ENCODE measurements around the gene NPR1. TPM values are rescaled to one million over a fixed set of nuclear protein-coding genes. Genes with fewer than 3 reads are reported as not detected.

NPR1 gene
- polyA plus RNA-seq, 1 donor from 2014 or later: 0.45 TPM

DNA sequence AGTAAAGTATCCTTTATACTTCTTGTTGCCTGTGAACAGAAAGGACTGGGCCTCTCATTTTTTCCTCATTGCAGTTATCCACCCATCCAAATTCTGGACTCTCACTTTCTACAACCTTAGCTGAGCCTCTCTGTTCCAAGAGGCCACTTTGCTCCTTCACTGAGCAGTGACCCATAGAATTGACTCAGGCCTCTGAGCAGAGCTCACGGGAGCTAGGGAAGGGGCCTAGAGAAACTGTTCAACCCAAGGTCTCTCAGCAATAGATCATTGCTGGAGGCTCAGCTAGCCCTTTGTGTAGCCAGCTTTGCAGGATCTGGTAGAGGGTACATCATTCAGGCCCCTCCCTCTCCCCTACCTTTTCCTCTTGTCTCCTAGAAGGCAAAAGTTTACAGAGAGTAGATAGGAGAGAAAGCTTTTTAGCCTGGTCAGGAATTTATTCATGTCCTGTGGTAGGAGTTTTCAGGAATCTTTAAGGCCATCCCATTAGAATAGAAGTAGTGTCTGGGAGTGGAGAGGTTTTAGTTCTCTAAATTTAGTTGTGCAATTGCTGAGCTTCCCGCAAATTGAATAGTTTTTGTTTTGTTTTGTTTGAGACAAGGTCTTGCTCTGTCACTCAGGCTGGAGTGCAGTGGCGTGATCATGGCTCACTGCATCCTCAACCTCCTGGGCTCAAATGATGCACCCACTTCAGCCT is 56.1 kb downstream of the NPR1 start:
- no peak overlapping the region for H3K27ac ChIP-seq (ENCODE audit: low read length)
- H3K79me2 ChIP-seq (replicated peaks; ENCODE audit: insufficient read depth, low read length): peaks cover 5% of the 10 kb centered on the region

DNA sequence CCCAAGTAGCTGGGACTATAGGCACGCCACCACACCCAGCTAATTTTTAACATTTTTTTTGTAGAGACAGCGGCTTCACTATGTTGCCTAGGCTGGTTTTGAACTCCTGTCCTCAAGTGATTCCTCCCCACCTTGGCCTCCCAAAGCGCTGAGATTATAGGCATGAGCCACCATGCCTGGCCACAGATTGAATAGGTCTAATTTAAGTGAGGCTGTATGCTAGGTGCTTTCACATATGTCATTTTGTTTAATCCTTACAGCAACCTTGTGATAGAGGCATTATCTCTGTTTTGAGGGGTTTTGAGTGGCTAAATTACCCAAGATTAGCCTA is 56.6 kb downstream of the NPR1 start:
- H3K4me3 ChIP-seq (ENCODE audit: low read length): no peak overlapping the region
- H3K9ac ChIP-seq (ENCODE audit: low read length): no peak overlapping the region
- H3K4me2 ChIP-seq (ENCODE audit: low read length): no peak overlapping the region
- no peaks in the 10 kb centered on the region for H3K36me3 ChIP-seq (ENCODE audit: insufficient read depth, low read length)
- H3K9me2 ChIP-seq (ENCODE audit: insufficient read depth, low read length): no peaks in the 10 kb centered on the region
- no peak for TF ChIP-seq EP300 (conservative IDR thresholded peaks at IDR 0.05; ENCODE audit: poor library complexity, severe bottlenecking)
- H3K27ac ChIP-seq (ENCODE audit: low read length): no peak overlapping the region
- no peak overlapping the region for H2AFZ ChIP-seq (ENCODE audit: low read depth, low read length)
- H4K20me1 ChIP-seq (ENCODE audit: insufficient read depth): no peaks in the 10 kb centered on the region
- no peaks in the 10 kb centered on the region for H3F3A ChIP-seq (ENCODE audit: insufficient read depth, low read length, poor library complexity, severe bottlenecking)
- no peaks in the 10 kb centered on the region for H3K27me3 ChIP-seq (ENCODE audit: insufficient read depth, low read depth, low read length)
- H3K9me3 ChIP-seq (ENCODE audit: low read length): no peaks in the 10 kb centered on the region
- H3K79me2 ChIP-seq (replicated peaks; ENCODE audit: insufficient read depth, low read length): peaks cover 3% of the 10 kb centered on the region

More for the DNA sequence above, 56.1 kb downstream of the NPR1 start:
- H3F3A ChIP-seq (ENCODE audit: insufficient read depth, low read length, poor library complexity, severe bottlenecking): no peaks in the 10 kb centered on the region
- H4K20me1 ChIP-seq (ENCODE audit: insufficient read depth): no peaks in the 10 kb centered on the region
- no peak overlapping the region for H3K4me3 ChIP-seq (ENCODE audit: low read length)
- no peaks in the 10 kb centered on the region for H3K9me2 ChIP-seq (ENCODE audit: insufficient read depth, low read length)
- TF ChIP-seq SMC3 (conservative IDR thresholded peaks at IDR 0.05; ENCODE audit: poor library complexity): no peak
- no peak for TF ChIP-seq EP300 (conservative IDR thresholded peaks at IDR 0.05; ENCODE audit: poor library complexity, severe bottlenecking)
- TF ChIP-seq POLR2AphosphoS5 (IDR thresholded peaks at IDR 0.05): no peak
- TF ChIP-seq, protein P1, sequence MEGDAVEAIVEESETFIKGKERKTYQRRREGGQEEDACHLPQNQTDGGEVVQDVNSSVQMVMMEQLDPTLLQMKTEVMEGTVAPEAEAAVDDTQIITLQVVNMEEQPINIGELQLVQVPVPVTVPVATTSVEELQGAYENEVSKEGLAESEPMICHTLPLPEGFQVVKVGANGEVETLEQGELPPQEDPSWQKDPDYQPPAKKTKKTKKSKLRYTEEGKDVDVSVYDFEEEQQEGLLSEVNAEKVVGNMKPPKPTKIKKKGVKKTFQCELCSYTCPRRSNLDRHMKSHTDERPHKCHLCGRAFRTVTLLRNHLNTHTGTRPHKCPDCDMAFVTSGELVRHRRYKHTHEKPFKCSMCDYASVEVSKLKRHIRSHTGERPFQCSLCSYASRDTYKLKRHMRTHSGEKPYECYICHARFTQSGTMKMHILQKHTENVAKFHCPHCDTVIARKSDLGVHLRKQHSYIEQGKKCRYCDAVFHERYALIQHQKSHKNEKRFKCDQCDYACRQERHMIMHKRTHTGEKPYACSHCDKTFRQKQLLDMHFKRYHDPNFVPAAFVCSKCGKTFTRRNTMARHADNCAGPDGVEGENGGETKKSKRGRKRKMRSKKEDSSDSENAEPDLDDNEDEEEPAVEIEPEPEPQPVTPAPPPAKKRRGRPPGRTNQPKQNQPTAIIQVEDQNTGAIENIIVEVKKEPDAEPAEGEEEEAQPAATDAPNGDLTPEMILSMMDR (IDR thresholded peaks at IDR 0.05; ENCODE audit: poor library complexity, severe bottlenecking): no peak
- TF ChIP-seq TAF1 (IDR thresholded peaks at IDR 0.05; ENCODE audit: low read depth): no peak
- no peak for TF ChIP-seq RAD21 (conservative IDR thresholded peaks at IDR 0.05)
- TF ChIP-seq EZH2 (IDR thresholded peaks at IDR 0.05; ENCODE audit: borderline replicate concordance, insufficient read depth, low read length, poor library complexity, severe bottlenecking): no peak
- TF ChIP-seq MXI1 (conservative IDR thresholded peaks at IDR 0.05; ENCODE audit: poor library complexity, severe bottlenecking): no peak
- TF ChIP-seq, protein P2, sequence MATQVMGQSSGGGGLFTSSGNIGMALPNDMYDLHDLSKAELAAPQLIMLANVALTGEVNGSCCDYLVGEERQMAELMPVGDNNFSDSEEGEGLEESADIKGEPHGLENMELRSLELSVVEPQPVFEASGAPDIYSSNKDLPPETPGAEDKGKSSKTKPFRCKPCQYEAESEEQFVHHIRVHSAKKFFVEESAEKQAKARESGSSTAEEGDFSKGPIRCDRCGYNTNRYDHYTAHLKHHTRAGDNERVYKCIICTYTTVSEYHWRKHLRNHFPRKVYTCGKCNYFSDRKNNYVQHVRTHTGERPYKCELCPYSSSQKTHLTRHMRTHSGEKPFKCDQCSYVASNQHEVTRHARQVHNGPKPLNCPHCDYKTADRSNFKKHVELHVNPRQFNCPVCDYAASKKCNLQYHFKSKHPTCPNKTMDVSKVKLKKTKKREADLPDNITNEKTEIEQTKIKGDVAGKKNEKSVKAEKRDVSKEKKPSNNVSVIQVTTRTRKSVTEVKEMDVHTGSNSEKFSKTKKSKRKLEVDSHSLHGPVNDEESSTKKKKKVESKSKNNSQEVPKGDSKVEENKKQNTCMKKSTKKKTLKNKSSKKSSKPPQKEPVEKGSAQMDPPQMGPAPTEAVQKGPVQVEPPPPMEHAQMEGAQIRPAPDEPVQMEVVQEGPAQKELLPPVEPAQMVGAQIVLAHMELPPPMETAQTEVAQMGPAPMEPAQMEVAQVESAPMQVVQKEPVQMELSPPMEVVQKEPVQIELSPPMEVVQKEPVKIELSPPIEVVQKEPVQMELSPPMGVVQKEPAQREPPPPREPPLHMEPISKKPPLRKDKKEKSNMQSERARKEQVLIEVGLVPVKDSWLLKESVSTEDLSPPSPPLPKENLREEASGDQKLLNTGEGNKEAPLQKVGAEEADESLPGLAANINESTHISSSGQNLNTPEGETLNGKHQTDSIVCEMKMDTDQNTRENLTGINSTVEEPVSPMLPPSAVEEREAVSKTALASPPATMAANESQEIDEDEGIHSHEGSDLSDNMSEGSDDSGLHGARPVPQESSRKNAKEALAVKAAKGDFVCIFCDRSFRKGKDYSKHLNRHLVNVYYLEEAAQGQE (IDR thresholded peaks at IDR 0.05; ENCODE audit: borderline replicate concordance): no peak
- H3K27me3 ChIP-seq (ENCODE audit: insufficient read depth, low read depth, low read length): no peaks in the 10 kb centered on the region
- H2AFZ ChIP-seq (ENCODE audit: low read depth, low read length): no peak overlapping the region
- no peaks in the 10 kb centered on the region for H3K9me3 ChIP-seq (ENCODE audit: low read length)
- no peak overlapping the region for H3K4me2 ChIP-seq (ENCODE audit: low read length)
- H3K9ac ChIP-seq (ENCODE audit: low read length): no peak overlapping the region
- no peaks in the 10 kb centered on the region for H3K36me3 ChIP-seq (ENCODE audit: insufficient read depth, low read length)

Data from neural cell (in vitro differentiated cells).